OCI-LY7 (cell line): Measurements from ENCODE around the gene DAB2IP. TPM values are rescaled to one million over a fixed set of nuclear protein-coding genes. Genes with fewer than 3 reads are reported as not detected.

Source experiments
- BruUV-seq: library from RNA; stranded (reverse); fragments of 400-500 nt; replicated peaks from 2 replicates; lab custom pipeline; 2021; lab: Mats Ljungman, UMichigan
- CTCF ChIA-PET: fragments of 300-600 bp; sonication (Branson Sonifier 250); formaldehyde crosslinking; loops from one replicate; lab custom pipeline; 2022; ENCODE audit warnings: antibody characterized with exemption; ENCODE audit not compliant: unreplicated experiment; lab: Charles Lee
- POLR2A ChIA-PET: fragments of 300-600 bp; sonication (Branson Sonifier 250); formaldehyde crosslinking; loops from one replicate; lab custom pipeline; 2022; ENCODE audit warnings: antibody characterized with exemption; lab: Charles Lee
- DNase-seq: peaks from one replicate; pipeline ENCODE4 v3.0.0-alpha.2; 2015; ENCODE audit warnings: low spot score
- H2AFZ ChIP-seq: fragments of 200-600 bp; sonication (generic), shearing (Covaris generic); 2 replicates; pipeline ENCODE4 v1.6.1; 2014; ENCODE audit warnings: mild to moderate bottlenecking, antibody characterized with exemption, low read length, moderate library complexity
- H3K27ac ChIP-seq: fragments of 200-600 bp; sonication (generic); 2 replicates; pipeline ENCODE4 v1.5.1; 2014; ENCODE audit warnings: mixed run types, low read depth, mild to moderate bottlenecking, moderate library complexity, low read length, inconsistent platforms; ENCODE audit not compliant: poor library complexity, severe bottlenecking
- H3K36me3 ChIP-seq: fragments of 200-600 bp; sonication (generic); 2 replicates; pipeline ENCODE4 v1.6.1; 2014; ENCODE audit warnings: mild to moderate bottlenecking, antibody characterized with exemption, low read length, moderate library complexity, mixed read lengths; ENCODE audit not compliant: insufficient read depth
- H3K4me1 ChIP-seq: fragments of 200-600 bp; sonication (generic); 2 replicates; pipeline ENCODE4 v1.5.1; 2014; ENCODE audit warnings: mild to moderate bottlenecking, low read length; ENCODE audit not compliant: insufficient read depth, poor library complexity, severe bottlenecking
- H3K4me2 ChIP-seq: fragments of 200-600 bp; sonication (generic); 2 replicates; pipeline ENCODE4 v1.6.1; 2014; ENCODE audit warnings: mild to moderate bottlenecking, low read length
- H3K4me3 ChIP-seq: fragments of 200-600 bp; sonication (generic); 2 replicates; pipeline ENCODE4 v1.5.1; 2014; ENCODE audit warnings: mild to moderate bottlenecking, low read depth, low read length; ENCODE audit not compliant: poor library complexity, severe bottlenecking
- H3K79me2 ChIP-seq: fragments of 200-600 bp; sonication (generic); 2 replicates; pipeline ENCODE4 v1.6.1; 2016; ENCODE audit warnings: low read depth, mild to moderate bottlenecking, low read length, moderate library complexity, mixed read lengths; ENCODE audit not compliant: insufficient read depth
- H3K9me2 ChIP-seq: fragments of 200-600 bp; sonication (generic); 2 replicates; pipeline ENCODE4 v1.6.1; 2016; ENCODE audit warnings: mild to moderate bottlenecking, low read length, mixed read lengths; ENCODE audit not compliant: insufficient read depth
- H3K9me3 ChIP-seq: fragments of 200-600 bp; sonication (generic); 2 replicates; pipeline ENCODE4 v1.6.1; 2014; ENCODE audit warnings: mild to moderate bottlenecking, mixed run types, low read length, mixed read lengths
- H4K20me1 ChIP-seq: fragments of 200-600 bp; sonication (generic); 2 replicates; pipeline ENCODE4 v1.6.1; 2014; ENCODE audit warnings: mild to moderate bottlenecking, antibody characterized with exemption, low read length, moderate library complexity, mixed read lengths; ENCODE audit not compliant: insufficient read depth
- CTCF ChIP-seq: fragments of 200-600 bp; sonication (generic); conservative IDR thresholded peaks from 2 replicates; pipeline ENCODE4 v1.5.1; 2014; ENCODE audit warnings: mild to moderate bottlenecking, antibody characterized with exemption, low read length, moderate library complexity, mixed read lengths
- EZH2phosphoT487 ChIP-seq: fragments of 200-600 bp; sonication (generic); IDR thresholded peaks from 2 replicates; pipeline ENCODE4 v1.6.1; 2018; ENCODE audit warnings: low read depth, borderline replicate concordance, mild to moderate bottlenecking, mixed run types, antibody characterized with exemption, low read length, moderate library complexity, mixed read lengths
- intact Hi-C: fragments of 100-400 bp; cut with micrococcal nuclease; formaldehyde crosslinking; loops from one replicate; pipeline ENCODE4 v1.10.0; 2022; ENCODE audit not compliant: unreplicated experiment
- total RNA-seq, 2 experiments: library from RNA; depleted of rRNA in 1 of 2; stranded (reverse); fragments of >200 nt in 1 of 2; shearing (Covaris generic) in 1 of 2; gene quantifications; 2 replicates each; pipeline ENCODE4 v1.2.3, GENCODE V29; 2014 to 2022

The DAB2IP gene
- total RNA-seq, 2 experiments from 2014 or later, result 3.9 to 11.1 TPM

- Histone ChIP-seq H3K4me2 (no peak overlapping the region), H3K4me1 (no peaks in the 10 kb centered on the region), H3K27ac (no peak overlapping the region), H3K9me3 (no peaks in the 10 kb centered on the region), H3K36me3 (no peaks in the 10 kb centered on the region), H3K79me2 (no peaks in the 10 kb centered on the region), H2AFZ (no peak overlapping the region), H3K9me2 (no peaks in the 10 kb centered on the region), H3K4me3 (no peak overlapping the region), H4K20me1 (no peaks in the 10 kb centered on the region)
- POLR2A ChIA-PET, result no interaction called here
- no peak for DNase-seq
- CTCF ChIA-PET, result no interaction called here
- intact Hi-C loops, result no loop called here
- TF ChIP-seq CTCF (no peak), EZH2phosphoT487 (no peak)
- BruUV-seq, result no TSS peak
These were observed 111.7 kb downstream of the DAB2IP start for GRCh38 chr9:121763131-121763530.

GRCh38 chr9:121763561-121764370, 112.3 kb downstream of the DAB2IP start:
- Histone ChIP-seq H3K27ac (no peak overlapping the region), H2AFZ (no peak overlapping the region), H3K4me3 (no peak overlapping the region), H3K79me2 (no peaks in the 10 kb centered on the region), H3K4me2 (no peak overlapping the region), H3K9me3 (no peaks in the 10 kb centered on the region), H3K9me2 (no peaks in the 10 kb centered on the region), H3K4me1 (no peaks in the 10 kb centered on the region), H4K20me1 (no peaks in the 10 kb centered on the region), H3K36me3 (no peaks in the 10 kb centered on the region)
- ChIA-PET POLR2A (no interaction called here), CTCF (no interaction called here)
- TF ChIP-seq EZH2phosphoT487 (no peak), CTCF (no peak)
- intact Hi-C loops, result no loop called here
- BruUV-seq, result no TSS peak
- no peak for DNase-seq

GRCh38 chr9:121764371-121764730, 112.9 kb downstream of the DAB2IP start:
- DNase-seq, result no peak
- BruUV-seq, result no TSS peak
- TF ChIP-seq EZH2phosphoT487, result no peak
- no peak for TF ChIP-seq CTCF
- intact Hi-C loops, result no loop called here
- no peaks in the 10 kb centered on the region for H4K20me1 ChIP-seq
- no peaks in the 10 kb centered on the region for H3K36me3 ChIP-seq
- H3K4me2 ChIP-seq, result no peak overlapping the region
- no peaks in the 10 kb centered on the region for H3K9me3 ChIP-seq
- H2AFZ ChIP-seq, result no peak overlapping the region
- no peak overlapping the region for H3K4me3 ChIP-seq
- H3K79me2 ChIP-seq, result no peaks in the 10 kb centered on the region
- H3K9me2 ChIP-seq, result no peaks in the 10 kb centered on the region
- POLR2A ChIA-PET, result no interaction called here
- H3K4me1 ChIP-seq, result no peaks in the 10 kb centered on the region
- no peak overlapping the region for H3K27ac ChIP-seq
- CTCF ChIA-PET, result no interaction called here
